HG03457 (cell line): Measurements from ENCODE around the gene CIDEA.
"Not testable (repeated sequence)": the region's sequence is repeated elsewhere in the genome, so short reads cannot be mapped to it uniquely, and the experiment has no call there.

Experiments used
- ATAC-seq: cut with Tn5 transposase; IDR thresholded peaks from one replicate; pipeline ENCODE4 v1.9.1; 2021; ENCODE audit warnings: moderate number of reproducible peaks; ENCODE audit not compliant: unreplicated experiment

CIDEA gene

GRCh38 chr18:12254136-12254819, at the start of gene CIDEA:
TSS of gene CIDEA (plus strand) at chr18:12254361. CDS start at chr18:12254384, 23 bp downstream.
- no peak for ATAC-seq

DNA sequence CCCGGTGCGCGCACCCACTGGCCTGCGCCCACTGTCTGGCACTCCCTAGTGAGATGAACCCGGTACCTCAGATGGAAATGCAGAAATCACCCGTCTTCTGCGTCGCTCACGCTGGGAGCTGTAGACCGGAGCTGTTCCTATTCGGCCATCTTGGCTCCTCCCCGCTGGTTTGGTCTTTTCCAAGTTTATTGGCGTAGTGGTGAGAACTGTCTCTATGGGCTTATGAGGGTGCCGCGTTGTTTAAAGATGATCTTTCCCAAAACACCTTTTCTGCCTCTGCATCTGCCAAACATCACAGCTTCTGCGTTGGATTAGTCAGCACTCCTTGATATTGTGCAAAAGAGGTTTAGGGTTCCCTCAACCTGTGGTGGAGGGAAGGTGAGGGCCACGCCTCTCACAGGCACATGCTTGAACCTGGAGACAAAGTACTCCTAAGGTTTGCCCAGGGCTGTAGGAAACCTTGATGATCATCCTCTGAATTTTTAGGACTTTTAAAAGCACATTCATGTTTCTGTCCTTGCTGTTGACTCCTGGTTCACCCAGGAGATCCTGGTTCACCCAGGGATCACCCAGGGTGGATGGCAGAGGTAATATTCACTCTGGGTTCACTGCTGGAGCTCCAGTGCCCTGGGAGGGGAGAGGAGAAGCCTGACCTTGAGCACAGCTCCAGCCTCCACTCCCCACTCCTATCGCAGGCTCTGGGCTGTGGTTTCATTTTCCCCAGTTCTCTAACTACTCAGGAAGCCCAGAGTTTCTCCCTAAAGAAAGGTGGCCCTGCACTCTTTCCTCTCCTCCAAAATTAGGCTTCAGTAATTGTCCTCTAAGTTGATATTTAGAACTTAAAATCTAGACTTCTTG, 45.6 kb upstream of the CIDEA start:
- not testable (repeated sequence) for ATAC-seq

DNA sequence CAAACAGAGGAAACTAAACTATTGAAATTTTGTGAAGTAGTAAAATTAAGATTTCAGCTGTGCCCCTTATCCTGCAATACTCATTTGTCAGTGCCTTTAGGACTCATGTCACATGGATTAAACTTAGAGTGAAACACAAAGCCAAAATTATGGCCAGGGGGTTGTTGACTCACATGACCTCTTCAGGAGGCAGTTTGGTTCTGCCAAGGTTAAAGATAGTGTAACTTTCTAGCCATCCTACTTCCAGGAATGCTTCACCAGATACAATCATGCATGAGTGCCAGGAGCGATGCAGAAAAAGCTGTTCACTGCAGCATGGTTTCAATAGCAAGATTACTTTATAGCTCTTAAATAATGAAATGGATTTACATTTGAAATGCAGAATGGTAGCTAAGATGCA, 41.9 kb upstream of the CIDEA start:
- ATAC-seq, result not testable (repeated sequence)

DNA sequence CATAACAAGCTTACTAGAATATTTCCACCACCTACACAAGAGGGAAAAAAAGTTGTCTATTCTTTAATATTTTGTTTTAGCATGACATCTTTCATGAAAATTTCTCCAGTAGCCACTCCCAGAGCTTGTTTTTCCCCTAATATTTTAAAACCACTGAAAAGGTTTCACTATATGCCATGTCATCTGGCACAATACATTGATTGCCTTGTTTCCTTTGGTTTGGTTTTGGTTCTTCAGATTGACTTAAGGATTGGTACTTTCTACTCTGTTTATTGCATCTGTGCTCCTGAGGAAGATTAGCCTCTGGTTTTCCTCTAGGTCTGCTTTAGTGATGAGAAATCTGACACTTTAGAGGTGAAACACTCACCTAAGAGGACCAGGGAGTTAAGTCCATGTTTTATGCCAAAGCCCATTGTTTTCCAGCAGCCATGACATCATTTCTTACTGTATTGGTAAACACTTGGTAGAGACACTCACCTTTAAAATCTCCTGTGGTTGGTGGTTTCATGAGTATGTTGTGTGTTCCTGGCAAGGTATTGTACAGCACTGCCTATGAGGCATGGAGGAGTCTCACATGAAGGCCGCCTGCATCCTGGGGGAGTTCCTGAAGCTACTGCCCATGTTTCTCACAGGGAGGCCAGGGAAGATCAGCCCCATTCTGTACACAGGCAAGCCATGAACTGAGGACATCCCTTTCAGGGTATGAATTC, 39.7 kb upstream of the CIDEA start:
- ATAC-seq, result not testable (repeated sequence)

- not testable (repeated sequence) for ATAC-seq
Observed at GRCh38 chr18:12216471-12216870, 37.7 kb upstream of the CIDEA start.

- ATAC-seq, result not testable (repeated sequence)
Observed at GRCh38 chr18:12218603-12219002, 35.6 kb upstream of the CIDEA start.

- not testable (repeated sequence) for ATAC-seq
Observed at GRCh38 chr18:12222041-12222440, 32.1 kb upstream of the CIDEA start.

GRCh38 chr18:12223326-12223725, 30.8 kb upstream of the CIDEA start:
- not testable (repeated sequence) for ATAC-seq

DNA sequence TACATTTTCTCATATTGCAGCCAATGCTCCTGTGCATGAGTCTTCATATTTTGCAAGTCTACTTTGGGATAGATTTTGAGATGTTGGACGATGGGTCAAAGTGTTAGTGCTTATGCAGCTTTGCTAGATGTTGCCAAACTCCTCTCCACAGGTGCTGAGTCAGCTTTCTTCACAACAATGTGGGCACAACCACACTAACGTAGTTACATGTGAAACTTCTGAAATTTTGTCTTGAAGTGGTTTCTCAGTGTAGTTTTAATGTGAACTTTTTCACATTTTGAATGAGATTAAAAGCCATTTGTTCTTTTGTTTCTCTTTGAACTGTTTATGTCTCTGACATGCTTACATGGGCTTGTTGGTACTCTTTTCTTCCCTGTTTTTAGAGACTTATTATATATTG, 27.4 kb upstream of the CIDEA start:
- not testable (repeated sequence) for ATAC-seq

DNA sequence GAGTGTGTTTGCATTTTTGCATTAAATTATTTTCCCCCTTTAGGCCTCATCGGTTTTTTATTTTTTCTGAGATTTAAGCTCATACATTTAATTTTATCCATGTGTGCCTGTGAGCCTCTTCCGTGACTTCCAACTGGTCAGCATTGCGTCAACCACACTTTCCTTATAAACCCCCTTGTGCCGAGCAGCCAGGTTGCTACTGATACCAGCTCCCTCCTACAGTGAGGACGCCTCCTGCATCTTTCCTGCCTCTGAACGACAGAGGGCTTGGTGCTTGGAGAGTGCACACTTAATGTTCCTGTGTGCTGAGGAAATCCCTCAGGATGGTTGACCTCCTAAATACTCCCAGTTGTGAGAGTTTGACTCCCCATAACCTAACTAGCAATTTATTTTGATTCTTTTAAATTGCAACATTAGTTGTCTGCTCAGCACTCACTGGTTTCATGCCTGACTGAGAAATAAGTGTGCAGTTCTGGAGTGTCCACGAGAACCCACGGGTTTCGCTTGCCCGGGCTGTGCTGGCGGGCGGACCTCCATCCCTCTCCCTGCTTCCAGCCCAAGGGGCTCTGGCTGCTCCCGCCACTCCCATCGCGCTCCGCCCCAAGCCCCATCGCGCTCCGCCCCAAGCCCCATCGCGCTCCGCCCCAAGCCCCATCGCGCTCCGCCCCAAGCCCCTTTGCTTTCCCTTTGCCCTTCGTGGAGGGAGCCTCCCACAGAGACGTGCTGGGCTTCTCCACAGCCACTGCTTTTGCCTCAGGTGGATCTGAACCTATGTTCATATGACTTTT, 26.6 kb upstream of the CIDEA start:
- not testable (repeated sequence) for ATAC-seq

DNA sequence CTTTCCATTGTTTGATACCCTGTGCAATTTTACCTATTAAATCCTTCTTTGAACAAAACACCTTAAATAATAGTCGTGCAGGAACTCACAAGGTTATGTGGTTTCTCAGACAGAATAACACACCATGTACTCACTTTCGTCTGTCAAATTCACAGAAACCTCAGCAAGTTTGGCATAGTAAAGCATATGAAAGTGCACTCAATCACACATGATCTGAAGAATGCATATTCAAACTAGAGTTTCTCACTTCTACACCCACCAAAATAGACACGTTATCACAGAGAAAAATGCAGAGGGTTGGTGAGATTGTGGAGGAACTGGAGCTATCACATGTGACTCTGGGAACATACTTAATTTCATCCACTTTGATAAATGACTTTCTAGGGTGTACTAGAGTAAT, 25.9 kb upstream of the CIDEA start:
- not testable (repeated sequence) for ATAC-seq

GRCh38 chr18:12230561-12230960, 23.6 kb upstream of the CIDEA start:
- not testable (repeated sequence) for ATAC-seq

DNA sequence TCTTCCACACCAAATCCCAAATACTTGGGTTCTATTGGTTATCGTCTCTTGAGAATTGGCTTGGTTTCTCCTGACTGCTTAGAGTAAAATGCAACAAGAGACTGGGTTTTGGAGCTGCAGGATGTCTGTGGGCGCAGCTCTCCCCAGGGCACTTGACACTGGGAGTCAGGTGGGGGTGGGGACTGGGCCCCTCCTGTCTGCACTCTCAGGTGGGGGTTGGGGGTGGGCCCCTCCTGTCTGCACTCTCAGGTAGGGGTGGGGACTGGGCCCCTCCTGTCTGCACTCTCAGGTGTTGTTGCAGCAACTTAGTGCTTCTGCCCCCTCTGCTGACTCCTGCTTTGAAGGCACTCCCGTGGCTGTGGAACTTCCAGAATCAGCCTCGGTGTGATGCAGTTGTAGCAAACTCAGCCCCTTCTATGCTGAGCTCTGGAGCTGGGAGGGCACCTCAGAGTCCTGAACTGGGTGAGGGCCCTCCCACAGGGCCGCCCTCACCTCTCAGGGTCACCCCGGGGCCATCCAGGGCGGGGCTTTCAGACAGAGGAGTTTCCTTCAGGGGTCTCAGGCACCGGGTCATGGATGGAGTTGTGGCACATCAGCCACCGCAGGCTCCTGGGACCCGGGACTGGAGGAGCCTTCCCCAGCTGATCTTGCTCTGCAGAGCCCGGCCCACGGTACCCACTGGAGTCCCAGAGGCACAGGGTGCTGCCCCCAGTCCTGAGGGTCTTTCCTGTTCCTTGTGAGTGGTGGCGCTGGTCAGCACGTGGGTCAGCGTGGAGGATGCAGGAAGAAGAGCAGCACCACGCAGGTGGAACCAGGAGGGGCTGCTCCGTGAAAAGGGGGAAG, 22.9 kb upstream of the CIDEA start:
- ATAC-seq, result no peak

GRCh38 chr18:12231986-12232385, 22.2 kb upstream of the CIDEA start:
- ATAC-seq, result no peak

DNA sequence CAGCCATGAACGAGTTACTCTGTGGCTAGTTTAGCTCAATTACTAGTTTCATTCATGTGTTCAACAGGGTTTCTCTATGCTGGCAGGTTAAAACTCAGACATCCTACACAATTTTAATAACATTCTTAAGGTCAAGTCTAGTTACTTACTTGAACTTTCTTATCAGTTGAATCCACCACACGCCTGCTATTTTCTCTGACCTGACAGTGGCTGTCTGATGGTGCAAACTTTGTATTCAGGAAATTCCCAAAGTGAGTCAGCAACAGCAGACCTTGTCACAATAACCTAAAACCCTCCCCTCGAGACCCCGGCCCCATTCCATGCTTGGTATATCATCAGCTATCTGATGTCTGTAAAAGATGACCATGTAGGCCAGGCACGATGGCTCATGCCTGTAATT, 20.8 kb upstream of the CIDEA start:
- ATAC-seq, result no peak

DNA sequence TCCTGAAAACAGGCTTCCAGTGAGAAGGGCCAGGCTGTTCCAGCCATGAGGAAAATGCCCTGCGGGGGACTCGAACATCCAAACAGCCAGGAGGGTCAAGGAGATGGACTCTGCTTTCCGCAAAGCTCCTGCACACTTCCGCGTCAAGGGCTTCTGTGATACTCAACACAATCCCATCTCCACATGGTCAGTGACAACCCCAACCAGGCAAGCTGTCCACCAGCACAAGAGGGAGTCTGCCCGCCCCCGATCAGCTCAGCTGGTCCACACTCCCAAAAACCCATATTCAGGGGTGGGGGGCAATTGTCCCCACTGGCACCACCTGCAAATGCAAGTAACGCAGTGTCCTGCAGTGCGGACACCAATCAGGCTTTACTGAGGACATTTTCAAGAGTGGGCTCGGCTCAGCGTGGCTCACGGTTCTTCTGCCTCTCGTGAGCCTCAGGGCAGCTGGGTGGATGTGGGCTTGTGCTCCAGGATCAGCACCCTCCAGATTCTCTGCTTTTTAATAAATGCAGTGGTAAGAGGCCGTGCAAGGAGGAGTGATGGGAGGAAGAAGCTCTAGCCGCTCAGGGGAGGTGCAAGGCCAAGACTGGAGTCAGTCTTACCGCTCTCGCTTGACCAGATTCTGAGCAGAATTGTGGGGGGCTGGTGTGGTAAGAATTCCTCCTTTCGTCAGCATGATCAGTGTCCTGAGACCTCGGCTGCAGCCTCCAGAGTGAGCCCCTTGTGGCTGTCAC, 19.5 kb upstream of the CIDEA start:
- ATAC-seq, result no peak

GRCh38 chr18:12236141-12236540, 18.0 kb upstream of the CIDEA start:
- ATAC-seq, result no peak

DNA sequence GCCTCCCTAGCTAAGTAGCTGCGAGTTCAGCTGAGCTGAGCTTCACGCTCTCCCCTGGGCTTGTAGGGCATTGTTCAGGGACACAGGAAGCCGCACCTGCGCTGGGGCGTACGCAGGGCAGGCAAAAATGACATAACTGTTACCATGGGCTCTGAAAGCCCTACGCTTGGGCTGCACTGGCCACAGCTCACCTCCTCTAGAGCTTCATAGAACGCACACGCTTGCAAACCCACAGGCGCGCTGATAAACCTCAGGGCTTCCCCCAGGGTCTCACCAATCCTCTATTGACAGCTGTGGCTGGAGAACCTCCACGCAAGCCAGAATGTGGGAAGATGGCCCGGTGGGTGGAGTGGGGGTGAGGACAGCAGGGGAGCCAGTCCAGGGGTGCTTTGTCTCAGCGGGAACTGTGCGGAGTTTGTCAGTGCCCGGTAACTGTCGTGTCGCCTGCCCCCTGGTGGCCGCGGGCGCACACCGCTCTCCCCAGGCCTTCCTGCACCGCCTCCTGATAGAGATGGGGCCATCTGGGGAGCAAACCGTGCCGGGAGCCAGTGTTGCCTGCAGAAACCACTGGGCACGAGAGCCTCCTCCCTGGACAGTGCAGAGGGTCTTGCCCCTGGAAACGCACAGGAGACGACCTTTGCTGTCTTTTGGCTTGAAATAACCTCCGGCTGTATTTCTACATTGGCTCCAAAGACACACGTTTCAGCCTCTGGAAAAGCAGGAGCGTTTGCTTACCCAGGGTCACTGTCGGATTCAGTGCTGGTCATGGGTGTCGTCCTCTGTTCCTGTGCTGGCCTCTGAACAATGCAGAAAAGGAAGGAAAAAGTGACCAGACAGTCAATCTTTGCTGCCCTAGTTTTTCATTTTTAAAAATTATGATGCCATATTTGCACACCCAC, 17.0 kb upstream of the CIDEA start:
- ATAC-seq, result no peak
